Fibroblast of villous mesenchyme (primary cell): ENCODE results near the gene HDLBP. TPM values are rescaled to one million over a fixed set of nuclear protein-coding genes. Genes with fewer than 3 reads are reported as not detected.

ENCODE experiments used
- DNase-seq: peaks from one replicate; pipeline ENCODE4 v3.0.0-alpha.2; 2010; ENCODE audit warnings: low read depth
- H3K4me3 ChIP-seq: 2 replicates; pipeline ENCODE4 v1.5.1; 2011; ENCODE audit warnings: low read depth, mild to moderate bottlenecking, low read length
- total RNA-seq: library from RNA; depleted of rRNA; stranded (reverse); fragments of >200 nt; gene quantifications from 2 replicates; pipeline ENCODE4 v1.2.3, GENCODE V29; 2012
- TF ChIP-seq, protein P1 (sequence below): IDR thresholded peaks from 2 replicates; pipeline ENCODE4 v1.5.1; 2012; ENCODE audit warnings: low read depth, mild to moderate bottlenecking, low read length; ENCODE audit not compliant: insufficient read depth

HDLBP gene
- total RNA-seq, 1 donor: 1,343 TPM

- TF ChIP-seq, protein P1, sequence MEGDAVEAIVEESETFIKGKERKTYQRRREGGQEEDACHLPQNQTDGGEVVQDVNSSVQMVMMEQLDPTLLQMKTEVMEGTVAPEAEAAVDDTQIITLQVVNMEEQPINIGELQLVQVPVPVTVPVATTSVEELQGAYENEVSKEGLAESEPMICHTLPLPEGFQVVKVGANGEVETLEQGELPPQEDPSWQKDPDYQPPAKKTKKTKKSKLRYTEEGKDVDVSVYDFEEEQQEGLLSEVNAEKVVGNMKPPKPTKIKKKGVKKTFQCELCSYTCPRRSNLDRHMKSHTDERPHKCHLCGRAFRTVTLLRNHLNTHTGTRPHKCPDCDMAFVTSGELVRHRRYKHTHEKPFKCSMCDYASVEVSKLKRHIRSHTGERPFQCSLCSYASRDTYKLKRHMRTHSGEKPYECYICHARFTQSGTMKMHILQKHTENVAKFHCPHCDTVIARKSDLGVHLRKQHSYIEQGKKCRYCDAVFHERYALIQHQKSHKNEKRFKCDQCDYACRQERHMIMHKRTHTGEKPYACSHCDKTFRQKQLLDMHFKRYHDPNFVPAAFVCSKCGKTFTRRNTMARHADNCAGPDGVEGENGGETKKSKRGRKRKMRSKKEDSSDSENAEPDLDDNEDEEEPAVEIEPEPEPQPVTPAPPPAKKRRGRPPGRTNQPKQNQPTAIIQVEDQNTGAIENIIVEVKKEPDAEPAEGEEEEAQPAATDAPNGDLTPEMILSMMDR: no peak
- H3K4me3 ChIP-seq: no peak overlapping the region
- no peak for DNase-seq
Observed at GRCh38 chr2:241350530-241350877, 35.0 kb upstream of the HDLBP start.

DNA sequence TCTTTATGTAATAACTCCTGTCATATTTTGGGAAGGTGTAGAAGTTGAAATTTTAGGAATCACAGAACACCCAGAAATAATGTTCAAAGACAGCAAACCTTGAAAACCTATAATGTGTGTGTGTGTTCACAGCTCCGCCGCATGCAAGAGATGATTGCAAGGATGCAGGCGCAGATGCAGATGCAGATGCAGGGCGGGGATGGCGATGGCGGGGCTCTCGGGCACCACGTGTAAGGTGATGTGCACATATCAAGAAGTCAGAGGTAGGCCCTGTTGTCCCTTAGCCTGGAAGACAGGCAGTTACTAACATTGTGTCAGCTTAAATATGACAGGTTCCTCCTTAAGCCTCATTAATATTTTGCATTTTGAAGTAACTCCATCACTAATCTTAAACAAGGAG, 34.5 kb upstream of the HDLBP start:
- H3K4me3 ChIP-seq: no peak overlapping the region
- no peak for DNase-seq
- TF ChIP-seq, protein P1: no peak

GRCh38 chr2:241344925-241345651, 29.6 kb upstream of the HDLBP start:
- DNase-seq: peak; percentile 62
- H3K4me3 ChIP-seq: no peak overlapping the region
- TF ChIP-seq, protein P1: no peak

- TF ChIP-seq, protein P1: no peak
- no peak overlapping the region for H3K4me3 ChIP-seq
- DNase-seq: no peak
Observed at GRCh38 chr2:241340631-241341163, 25.2 kb upstream of the HDLBP start.

DNA sequence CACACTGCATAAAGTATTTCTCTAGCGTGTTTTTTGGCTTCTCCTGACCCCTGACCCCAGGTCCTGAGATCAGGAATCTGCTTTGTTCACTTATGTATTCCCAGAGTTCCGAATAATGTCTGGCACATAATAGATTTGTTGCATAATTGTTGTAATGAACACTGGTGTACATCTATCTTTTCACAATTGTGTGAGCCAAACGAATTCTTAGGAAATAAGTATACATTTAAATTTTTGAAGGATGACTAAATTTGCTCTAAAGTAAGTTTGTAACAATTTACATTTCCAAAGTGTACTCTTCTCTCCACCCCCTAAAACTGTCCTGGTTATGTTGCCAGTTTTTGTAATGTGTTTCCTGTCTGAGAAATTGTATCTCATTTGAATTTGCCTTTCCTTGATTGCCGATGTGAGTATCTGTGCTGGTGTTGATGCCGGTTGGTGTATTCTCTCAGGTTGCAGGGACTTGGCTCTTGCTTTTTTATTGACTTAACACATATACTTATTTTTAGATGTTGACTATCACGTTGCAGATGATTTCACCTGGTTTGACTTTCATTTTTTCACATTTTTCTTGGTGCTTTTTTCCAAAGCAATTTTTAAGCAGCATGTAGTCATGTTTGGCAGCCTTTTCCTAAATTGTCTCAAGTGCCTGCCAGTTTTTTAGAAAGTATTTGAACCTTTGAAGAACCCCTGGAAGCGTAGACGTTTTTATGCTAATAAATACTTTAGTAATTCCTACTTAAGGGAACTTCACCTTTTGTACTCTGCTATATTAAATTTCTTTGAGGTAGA, 24.6 kb upstream of the HDLBP start:
- no peak for DNase-seq
- TF ChIP-seq, protein P1: no peak

DNA sequence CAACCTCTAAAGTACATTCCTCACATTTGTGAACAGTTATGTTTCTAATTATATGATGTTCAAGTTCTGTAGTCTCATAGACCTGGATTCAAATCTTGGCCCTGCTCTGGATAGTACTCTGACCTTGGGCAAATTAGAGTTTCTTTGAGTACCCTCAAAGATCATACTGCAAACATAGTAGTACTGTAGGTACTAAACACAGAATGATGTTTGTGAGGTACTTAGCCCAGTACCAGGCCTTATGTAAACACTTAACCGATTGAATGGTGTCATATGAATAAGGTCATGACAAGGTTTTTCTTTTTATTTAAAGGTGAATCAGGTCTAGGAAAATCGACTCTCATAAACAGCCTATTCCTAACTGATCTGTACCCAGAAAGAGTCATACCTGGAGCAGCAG, 19.3 kb upstream of the HDLBP start:
- DNase-seq: no peak
- no peak overlapping the region for H3K4me3 ChIP-seq
- TF ChIP-seq, protein P1: no peak

More for the DNA sequence above, 24.6 kb upstream of the HDLBP start:
- H3K4me3 ChIP-seq: no peak overlapping the region
